ENCODE measurements around the gene ATCAY. TPM values are rescaled to one million over a fixed set of nuclear protein-coding genes. Genes with fewer than 3 reads are reported as not detected.

ATCAY gene
- total and polyA plus RNA-seq, 2 of the 13 experiments (the other 11 are each of a cell fraction or from before 2014, with no cell fraction given) = not detected

DNA sequence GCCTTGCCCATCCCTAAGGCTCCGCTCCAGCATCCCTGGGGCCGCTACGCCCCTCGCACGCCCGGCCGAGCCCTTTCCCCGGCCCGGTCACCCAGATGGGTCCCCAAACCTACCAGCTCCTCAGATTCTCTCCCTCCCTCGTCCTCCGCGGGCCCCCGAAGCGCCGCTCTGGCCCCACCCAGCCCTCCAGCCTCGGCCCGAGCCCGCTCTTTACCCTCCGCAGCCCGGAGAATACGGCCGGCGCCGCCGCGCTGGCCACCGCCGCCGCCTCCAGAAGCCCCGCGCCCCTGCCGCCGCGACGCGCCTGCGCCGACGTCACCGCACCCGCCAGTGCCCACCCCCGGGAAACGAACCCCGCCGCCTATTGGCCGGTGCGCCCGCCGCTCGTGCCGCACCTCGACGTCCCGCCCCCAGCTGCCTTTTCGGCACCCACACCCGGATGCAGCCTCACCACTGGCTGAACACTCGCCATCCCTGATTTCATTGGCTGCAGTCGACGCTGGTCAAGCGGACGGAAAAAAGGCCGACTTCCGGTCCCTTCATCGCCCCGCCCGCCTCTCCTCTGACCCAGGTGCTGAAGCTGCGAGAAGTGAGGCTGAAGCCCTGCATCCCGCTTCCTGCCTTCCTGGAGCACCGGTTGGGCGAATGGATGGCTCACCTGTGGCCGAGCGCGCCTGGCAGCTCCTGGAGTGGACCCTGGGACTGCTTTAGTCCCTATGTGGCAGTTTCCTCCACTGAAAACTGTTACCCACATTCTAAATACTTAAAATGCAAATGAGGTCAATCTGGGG lies 90.5 kb downstream of the ATCAY start, which contains the start of gene DAPK3 (continued):
- TF ChIP-seq LRRFIP1 (CRISPR knock-in tag; conservative IDR thresholded peaks at IDR 0.05) (no peak), ZNF30 (CRISPR knock-in tag; IDR thresholded peaks at IDR 0.05) (no peak), ARID5B (CRISPR knock-in tag; IDR thresholded peaks at IDR 0.05) (peak; percentile 31; the same call in 1 of the 2 replicates), BCL6 (CRISPR knock-in tag; IDR thresholded peaks at IDR 0.05) (no peak), NR2F1 (CRISPR knock-in tag; IDR thresholded peaks at IDR 0.05) (no peak; a peak in 1 of 4 replicates), HDAC6 (IDR thresholded peaks at IDR 0.05; ENCODE audit: low read depth, low read length) (no peak), ZC3H13 (CRISPR knock-in tag; IDR thresholded peaks at IDR 0.05) (no peak; the same call in 1 of the 2 replicates), PAX8 (CRISPR knock-in tag; IDR thresholded peaks at IDR 0.05; ENCODE audit: borderline replicate concordance) (no peak), U2AF2 (IDR thresholded peaks at IDR 0.05; ENCODE audit: low read depth, low read length) (no peak), RELA (CRISPR knock-in tag; IDR thresholded peaks at IDR 0.05) (no peak), BORCS8-MEF2B (CRISPR knock-in tag; IDR thresholded peaks at IDR 0.05) (no peak; the same call in 1 of the 2 replicates), KDM2A (CRISPR knock-in tag; IDR thresholded peaks at IDR 0.05; ENCODE audit: borderline replicate concordance, low read depth) (peak; percentile 97), ZNF225 (CRISPR knock-in tag; IDR thresholded peaks at IDR 0.05) (no peak), SALL1 (CRISPR knock-in tag; IDR thresholded peaks at IDR 0.05) (peak; percentile 76), TBX3 (IDR thresholded peaks at IDR 0.05; ENCODE audit: borderline replicate concordance) (peak; percentile 88), MIXL1 (CRISPR knock-in tag; IDR thresholded peaks at IDR 0.05) (no peak), KDM3A (CRISPR knock-in tag; IDR thresholded peaks at IDR 0.05; ENCODE audit: low read depth) (peak; percentile 40; the same call in 1 of the 2 replicates), DNMT3B (CRISPR knock-in tag; conservative IDR thresholded peaks at IDR 0.05) (no peak), FOSL1 (CRISPR knock-in tag; IDR thresholded peaks at IDR 0.05; ENCODE audit: borderline replicate concordance) (no peak), HMGA1 (CRISPR knock-in tag; conservative IDR thresholded peaks at IDR 0.05) (no peak), ZNF790 (CRISPR knock-in tag; IDR thresholded peaks at IDR 0.05; ENCODE audit: borderline replicate concordance) (no peak), NBN (conservative IDR thresholded peaks at IDR 0.05) (no peak), SP1 (IDR thresholded peaks at IDR 0.05) (no peak), SP1 (CRISPR knock-in tag; IDR thresholded peaks at IDR 0.05) (peak; percentile 71; the same call in 1 of the 2 replicates), MEIS1 (CRISPR knock-in tag; IDR thresholded peaks at IDR 0.05; ENCODE audit: borderline replicate concordance) (peak; percentile 66; the same call in 1 of the 2 replicates), ZSCAN21 (CRISPR knock-in tag; IDR thresholded peaks at IDR 0.05; ENCODE audit: borderline replicate concordance) (peak; percentile 53; the same call in 1 of the 2 replicates), ZNF205 (CRISPR knock-in tag; IDR thresholded peaks at IDR 0.05) (no peak)
